Measurements from ENCODE around the gene MAP7. TPM values are rescaled to one million over a fixed set of nuclear protein-coding genes. Genes with fewer than 3 reads are reported as not detected.

MAP7 gene
- total RNA-seq, 3 donors from 2014 or later (not counting 1 experiment from before 2014, with no cell fraction given) = 0.14 to 0.68 (median 0.14) TPM

DNA sequence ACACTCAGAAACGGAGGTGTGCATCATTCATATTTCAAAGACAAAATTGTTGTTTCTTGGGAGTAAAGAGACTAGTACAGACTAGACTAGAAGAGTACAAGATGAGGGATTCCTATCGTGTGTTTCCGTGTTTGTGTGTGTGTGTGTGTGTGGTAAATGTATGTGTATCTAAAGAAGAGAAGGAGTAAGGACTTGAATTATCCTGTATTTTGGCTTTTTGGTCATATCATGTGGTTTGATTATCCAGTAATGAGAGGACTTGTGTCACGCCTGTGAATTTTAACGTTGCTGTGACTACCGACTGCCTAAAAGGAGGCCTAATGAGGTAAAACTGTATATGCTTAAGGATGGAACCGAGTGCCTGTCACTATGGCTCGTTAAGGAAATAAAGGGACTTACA lies 44.4 kb upstream of the MAP7 start:
- WGBS (ENCODE audit: insufficient coverage) = 90% methylated on average over 8 of the region's 8 CpGs
- TF ChIP-seq, protein P1, sequence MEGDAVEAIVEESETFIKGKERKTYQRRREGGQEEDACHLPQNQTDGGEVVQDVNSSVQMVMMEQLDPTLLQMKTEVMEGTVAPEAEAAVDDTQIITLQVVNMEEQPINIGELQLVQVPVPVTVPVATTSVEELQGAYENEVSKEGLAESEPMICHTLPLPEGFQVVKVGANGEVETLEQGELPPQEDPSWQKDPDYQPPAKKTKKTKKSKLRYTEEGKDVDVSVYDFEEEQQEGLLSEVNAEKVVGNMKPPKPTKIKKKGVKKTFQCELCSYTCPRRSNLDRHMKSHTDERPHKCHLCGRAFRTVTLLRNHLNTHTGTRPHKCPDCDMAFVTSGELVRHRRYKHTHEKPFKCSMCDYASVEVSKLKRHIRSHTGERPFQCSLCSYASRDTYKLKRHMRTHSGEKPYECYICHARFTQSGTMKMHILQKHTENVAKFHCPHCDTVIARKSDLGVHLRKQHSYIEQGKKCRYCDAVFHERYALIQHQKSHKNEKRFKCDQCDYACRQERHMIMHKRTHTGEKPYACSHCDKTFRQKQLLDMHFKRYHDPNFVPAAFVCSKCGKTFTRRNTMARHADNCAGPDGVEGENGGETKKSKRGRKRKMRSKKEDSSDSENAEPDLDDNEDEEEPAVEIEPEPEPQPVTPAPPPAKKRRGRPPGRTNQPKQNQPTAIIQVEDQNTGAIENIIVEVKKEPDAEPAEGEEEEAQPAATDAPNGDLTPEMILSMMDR (IDR thresholded peaks at IDR 0.05) = no peak
- H3K27ac ChIP-seq (ENCODE audit: low read length) = peak overlapping the region; percentile 70
- Mint-ChIP-seq H3K27ac (peak overlapping the region; percentile 92 to 94), H3K9me3 (no peaks in the 10 kb centered on the region), H3K27me3 (ENCODE audit: low read depth in 2 of 2) (no peaks in the 10 kb centered on the region), H3K4me1 (peaks cover 20 to 23% of the 10 kb centered on the region in 2 donors), H3K36me3 (peaks cover 24% of the 10 kb centered on the region), H3K4me3 (no peak overlapping the region)
- ATAC-seq (no peak), DNase-seq (no peak)
- H3K4me1 ChIP-seq (ENCODE audit: control insufficient read depth, insufficient read depth, low read length) = peaks cover 12% of the 10 kb centered on the region
- H3K9me3 ChIP-seq (ENCODE audit: control insufficient read depth, insufficient read depth, low read length) = no peaks in the 10 kb centered on the region
- H3K36me3 ChIP-seq (ENCODE audit: control insufficient read depth, insufficient read depth, low read length) = peaks cover 40% of the 10 kb centered on the region
- H3K27me3 ChIP-seq (ENCODE audit: control insufficient read depth, insufficient read depth, low read length) = no peaks in the 10 kb centered on the region
- no peak overlapping the region for H3K4me3 ChIP-seq (ENCODE audit: low read length)
- intact Hi-C loops (cut with micrococcal nuclease) = no loop called here

DNA sequence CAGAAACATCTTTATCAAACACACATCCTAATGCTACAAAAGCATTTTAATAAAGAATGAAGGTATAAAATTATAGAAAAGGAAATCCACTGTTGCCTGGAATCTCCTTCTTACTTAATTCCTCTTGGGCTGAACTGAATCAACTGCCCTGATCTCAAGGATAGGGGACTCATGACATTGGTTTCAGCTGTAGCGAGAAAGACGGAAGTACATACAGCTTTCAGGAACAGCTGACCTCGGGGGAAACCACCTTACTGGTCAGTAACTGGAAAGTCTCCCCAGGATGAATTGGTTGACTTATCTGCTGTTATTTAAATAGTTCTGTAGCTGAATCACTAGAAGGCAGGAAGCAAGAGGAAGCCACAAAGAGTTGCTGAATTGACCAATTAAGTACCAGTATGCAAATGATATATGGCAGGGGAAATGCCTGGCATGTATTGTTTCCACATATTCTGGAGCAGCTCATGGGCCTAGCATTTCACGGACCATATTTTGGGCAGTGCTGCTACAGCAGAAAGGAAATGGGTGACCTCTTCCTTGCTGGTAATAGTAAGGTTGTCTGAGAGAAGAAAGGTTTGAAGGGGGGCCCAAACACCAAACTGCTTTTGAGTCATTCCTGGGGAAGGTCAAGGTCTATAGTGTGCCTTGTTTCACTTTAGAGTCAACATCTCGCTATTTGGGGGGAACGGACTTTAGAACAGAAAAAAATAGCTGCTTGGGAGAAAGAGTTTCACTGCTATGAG lies 43.7 kb upstream of the MAP7 start:
- H3K9me3 Mint-ChIP-seq = no peaks in the 10 kb centered on the region
- H3K4me3 Mint-ChIP-seq = peak overlapping the region; percentile 86
- 11% methylated on average over 6 of the region's 6 CpGs for WGBS (ENCODE audit: insufficient coverage)
- DNase-seq (peak; percentile 20 to 71), ATAC-seq (peak; percentile 92 to 95 (median 93))
- peaks cover 31% of the 10 kb centered on the region for H3K36me3 Mint-ChIP-seq
- intact Hi-C loops (cut with micrococcal nuclease) = no loop called here
- Histone ChIP-seq H3K27me3 (ENCODE audit: control insufficient read depth, insufficient read depth, low read length) (no peaks in the 10 kb centered on the region), H3K4me3 (ENCODE audit: low read length) (no peak overlapping the region), H3K9me3 (ENCODE audit: control insufficient read depth, insufficient read depth, low read length) (no peaks in the 10 kb centered on the region), H3K27ac (ENCODE audit: low read length) (peak overlapping the region; percentile 70), H3K36me3 (ENCODE audit: control insufficient read depth, insufficient read depth, low read length) (peaks cover 43% of the 10 kb centered on the region), H3K4me1 (ENCODE audit: control insufficient read depth, insufficient read depth, low read length) (peaks cover 12% of the 10 kb centered on the region)
- H3K27ac Mint-ChIP-seq = peak overlapping the region; percentile 92 to 94
- TF ChIP-seq, protein P1 (IDR thresholded peaks at IDR 0.05) = no peak
- peaks cover 20 to 23% of the 10 kb centered on the region in 2 donors for H3K4me1 Mint-ChIP-seq
- no peaks in the 10 kb centered on the region for H3K27me3 Mint-ChIP-seq (ENCODE audit: low read depth in 2 of 2)

DNA sequence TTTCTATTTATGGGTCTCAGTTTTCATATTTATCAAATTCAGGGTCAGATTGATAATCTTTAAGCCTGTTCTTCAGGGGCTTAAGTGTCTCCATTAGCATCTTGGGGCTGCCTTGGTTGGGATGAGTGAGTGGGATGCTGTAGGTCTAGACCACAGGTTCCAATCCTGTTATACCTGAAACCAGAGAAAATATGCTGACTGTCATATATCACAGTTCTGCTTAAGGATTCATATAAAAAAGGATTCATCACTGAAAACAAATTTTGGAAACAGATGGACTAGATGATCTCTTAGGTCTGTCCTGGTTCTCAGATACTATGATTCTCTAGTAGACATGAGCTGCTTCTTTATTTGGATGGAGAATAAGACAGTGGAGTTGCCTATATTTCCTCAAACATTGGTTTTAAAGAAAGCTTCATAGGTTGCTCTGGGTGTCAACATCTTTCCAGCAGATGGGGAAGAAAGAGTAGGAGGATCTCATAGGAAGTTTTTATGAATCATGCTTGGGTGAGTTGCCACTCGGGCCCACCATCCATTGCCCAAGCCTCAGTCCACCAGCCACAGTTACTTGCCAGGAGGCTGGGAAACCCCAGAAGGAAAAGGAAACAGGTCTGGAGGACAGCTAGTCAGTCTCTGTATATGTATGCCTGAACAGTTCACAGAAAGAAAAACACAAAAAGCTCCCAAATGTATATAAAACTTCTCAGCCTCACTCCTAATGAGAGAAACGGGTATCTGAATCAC lies 42.9 kb upstream of the MAP7 start:
- Histone ChIP-seq H3K4me1 (ENCODE audit: control insufficient read depth, insufficient read depth, low read length) (peaks cover 12% of the 10 kb centered on the region), H3K27me3 (ENCODE audit: control insufficient read depth, insufficient read depth, low read length) (no peaks in the 10 kb centered on the region), H3K4me3 (ENCODE audit: low read length) (no peak overlapping the region), H3K9me3 (ENCODE audit: control insufficient read depth, insufficient read depth, low read length) (no peaks in the 10 kb centered on the region), H3K36me3 (ENCODE audit: control insufficient read depth, insufficient read depth, low read length) (peaks cover 47% of the 10 kb centered on the region), H3K27ac (ENCODE audit: low read length) (peak overlapping the region; percentile 70)
- TF ChIP-seq, protein P1 (IDR thresholded peaks at IDR 0.05) = no peak
- H3K27ac Mint-ChIP-seq = peak overlapping the region; percentile 92 to 94
- no peaks in the 10 kb centered on the region for H3K9me3 Mint-ChIP-seq
- WGBS (ENCODE audit: insufficient coverage) = 50% methylated on average over 1 of the region's 2 CpGs
- ATAC-seq (no peak), DNase-seq (peak in 1 of 2 donors; percentile 10)
- peaks cover 37% of the 10 kb centered on the region for H3K36me3 Mint-ChIP-seq
- no peaks in the 10 kb centered on the region for H3K27me3 Mint-ChIP-seq (ENCODE audit: low read depth in 2 of 2)
- intact Hi-C loops (cut with micrococcal nuclease) = no loop called here
- peak overlapping the region; percentile 86 for H3K4me3 Mint-ChIP-seq
- peaks cover 19 to 20% of the 10 kb centered on the region in 2 donors for H3K4me1 Mint-ChIP-seq

All from natural killer cell (primary cell).